Small intestine (tissue), 7 donors: ENCODE results near the gene TTC39A. TPM values are rescaled to one million over a fixed set of nuclear protein-coding genes. Genes with fewer than 3 reads are reported as not detected.
A peak's percentile ranks its signal among the peaks of the same experiment; 100 is the strongest.

ENCODE experiments used
- DNase-seq, 2 donors: peaks; one replicate each; pipeline versions ENCODE4 v3.0.0 to v3.0.0-alpha.2; 2013
- FAIRE-seq: peaks from 2 replicates; lab custom pipeline; 2012; peaks lifted over from hg19 to GRCh38; lab: Jason Lieb, UNC
- H3K27ac ChIP-seq, 3 donors: one replicate each; pipeline ENCODE4 v1.5.1; 2013; ENCODE audit warnings: low read length in 2 of 3, mild to moderate bottlenecking in 2 of 3, control low read depth in 1 of 3, inconsistent platforms in 1 of 3, low read depth in 1 of 3, moderate library complexity in 1 of 3
- H3K27me3 ChIP-seq, 3 donors: one replicate each; pipeline ENCODE4 v1.6.1; 2013; ENCODE audit warnings: low read length in 3 of 3, inconsistent platforms in 1 of 3; ENCODE audit not compliant: control insufficient read depth in 3 of 3, insufficient read depth in 3 of 3
- H3K36me3 ChIP-seq, 3 donors: one replicate each; pipeline ENCODE4 v1.6.1; 2013; ENCODE audit warnings: low read length in 3 of 3, inconsistent platforms in 1 of 3, low read depth in 1 of 3, mild to moderate bottlenecking in 1 of 3, moderate library complexity in 1 of 3; ENCODE audit not compliant: control insufficient read depth in 3 of 3, insufficient read depth in 2 of 3
- H3K4me1 ChIP-seq, 3 donors: one replicate each; pipeline ENCODE4 v1.6.1; 2013; ENCODE audit warnings: low read length in 2 of 3, inconsistent platforms in 1 of 3, low read depth in 1 of 3, mild to moderate bottlenecking in 1 of 3, moderate library complexity in 1 of 3; ENCODE audit not compliant: control insufficient read depth in 3 of 3, insufficient read depth in 2 of 3
- H3K4me3 ChIP-seq, 3 donors: one replicate each; pipeline ENCODE4 v1.5.1; 2013; ENCODE audit warnings: low read length in 3 of 3, control low read depth in 1 of 3, inconsistent platforms in 1 of 3, low read depth in 1 of 3, mild to moderate bottlenecking in 1 of 3, moderate library complexity in 1 of 3
- H3K9me3 ChIP-seq, 2 donors: one replicate each; pipeline ENCODE4 v1.6.1; 2013; ENCODE audit warnings: low read depth in 1 of 2, low read length in 1 of 2; ENCODE audit not compliant: control insufficient read depth in 2 of 2, insufficient read depth in 1 of 2
- WGBS, 3 donors: extraction: QIAGEN DNeasy Blood & Tissue Kit; methylation state at CpG; one replicate each; pipeline ENCODE4 v1.1.7; 2013; 5-methylcytosine and 5-hydroxymethylcytosine counted together
- polyA plus RNA-seq, 4 donors: library from polyadenylated mRNA; stranded (reverse) in 3 of 4; unstranded in 1 of 4; fragments of 200-250 nt in 3 of 4; fragments of 120-200 nt in 1 of 4; gene quantifications; one replicate each; pipeline versions ENCODE4 v1.2.1 to v1.2.3, GENCODE V29; 2013
- donor health status: healthy with polysubstance abuse.
- donor health status: control.
- donor health status: control.
- donor health status: Bipolar disorder and iron deficiency.
- donor health status: healthy.

Gene TTC39A
- polyA plus RNA-seq, 4 donors: 9.3 to 30.3 (median 12.8) TPM

DNA sequence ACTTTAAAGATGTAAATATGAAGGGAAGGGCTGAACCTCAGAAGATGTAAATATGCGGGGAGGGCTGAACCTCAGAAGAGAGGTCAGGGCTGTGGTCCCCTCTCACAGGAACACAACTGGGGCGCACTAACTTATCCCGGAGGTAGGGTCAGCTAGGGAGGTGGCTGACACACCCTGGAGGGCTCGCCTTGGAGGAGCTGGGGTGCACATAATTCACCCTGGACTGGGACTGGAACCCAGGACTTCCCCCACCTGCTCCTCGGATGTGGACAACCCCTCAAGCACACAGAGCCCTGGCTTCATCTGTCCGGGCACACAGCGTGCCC lies 13.9 kb upstream of the TTC39A start:
- no peak for FAIRE-seq
- Histone ChIP-seq H3K27ac (no peak overlapping the region), H3K4me1 (peaks cover 0 to 13% (median 0%) of the 10 kb centered on the region in 3 donors), H3K9me3 (no peaks in the 10 kb centered on the region), H3K4me3 (peak overlapping the region in 1 of 3 donors; percentile 31), H3K36me3 (no peaks in the 10 kb centered on the region), H3K27me3 (peaks cover 0 to 17% (median 10%) of the 10 kb centered on the region in 3 donors)
- WGBS, 3 donors: 41 to 61% (median 46%) methylated on average over 7 of the region's 7 CpGs
- no peak for DNase-seq

DNA sequence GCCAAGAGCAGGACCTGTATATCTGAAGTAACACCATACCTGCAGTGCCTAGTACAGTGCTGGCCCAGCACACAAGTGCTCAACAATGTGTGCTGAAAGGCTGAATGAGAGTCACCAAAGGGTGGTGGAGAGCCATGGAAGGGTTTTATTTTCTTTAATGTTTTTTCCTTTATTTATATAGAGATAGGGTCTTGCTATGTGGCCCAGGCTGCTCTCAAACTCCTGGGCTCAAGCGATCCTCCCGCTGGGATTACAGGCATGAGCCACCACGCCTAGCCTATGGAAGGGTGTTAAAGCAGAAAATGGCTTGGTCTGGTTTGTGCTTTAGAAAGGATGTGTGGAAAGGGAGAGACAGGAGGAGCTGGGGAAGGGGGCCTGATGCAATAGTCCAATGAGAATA lies 13.3 kb upstream of the TTC39A start:
- DNase-seq (no peak), FAIRE-seq (no peak)
- H3K27me3 ChIP-seq: peaks cover 0 to 17% (median 10%) of the 10 kb centered on the region in 3 donors
- peaks cover 0 to 13% (median 0%) of the 10 kb centered on the region in 3 donors for H3K4me1 ChIP-seq
- no peak overlapping the region for H3K27ac ChIP-seq
- no peaks in the 10 kb centered on the region for H3K36me3 ChIP-seq
- 89 to 97% (median 91%) methylated on average over 3 of the region's 3 CpGs for WGBS, 3 donors
- H3K9me3 ChIP-seq: no peaks in the 10 kb centered on the region
- no peak overlapping the region for H3K4me3 ChIP-seq

GRCh38 chr1:51342591-51343206 lies 12.3 kb upstream of the TTC39A start:
- no peaks in the 10 kb centered on the region for H3K36me3 ChIP-seq
- FAIRE-seq: no peak
- no peak for DNase-seq
- 92 to 95% (median 93%) methylated on average over 9 of the region's 9 CpGs for WGBS, 3 donors
- peaks cover 0 to 13% (median 0%) of the 10 kb centered on the region in 3 donors for H3K4me1 ChIP-seq
- no peak overlapping the region for H3K27ac ChIP-seq
- H3K4me3 ChIP-seq: no peak overlapping the region
- H3K27me3 ChIP-seq: peaks cover 0 to 17% (median 10%) of the 10 kb centered on the region in 3 donors
- H3K9me3 ChIP-seq: no peaks in the 10 kb centered on the region

- FAIRE-seq (no peak), DNase-seq (no peak)
- WGBS, 3 donors: 84 to 94% (median 89%) methylated on average over 4 of the region's 4 CpGs
- peaks cover 0 to 6% (median 0%) of the 10 kb centered on the region in 3 donors for H3K4me1 ChIP-seq
- no peaks in the 10 kb centered on the region for H3K36me3 ChIP-seq
- no peak overlapping the region for H3K27ac ChIP-seq
- peaks cover 0 to 17% (median 10%) of the 10 kb centered on the region in 3 donors for H3K27me3 ChIP-seq
- no peak overlapping the region for H3K4me3 ChIP-seq
- H3K9me3 ChIP-seq: no peaks in the 10 kb centered on the region
These were observed 11.6 kb upstream of the TTC39A start for GRCh38 chr1:51341876-51342496.

GRCh38 chr1:51340380-51340779 lies 10.0 kb upstream of the TTC39A start:
- H3K27me3 ChIP-seq: peaks cover 0 to 16% (median 10%) of the 10 kb centered on the region in 3 donors
- DNase-seq (no peak), FAIRE-seq (no peak)
- no peak overlapping the region for H3K27ac ChIP-seq
- WGBS, 3 donors: 88 to 96% (median 93%) methylated on average over 6 of the region's 6 CpGs
- no peaks in the 10 kb centered on the region for H3K9me3 ChIP-seq
- peaks cover 0 to 18% (median 2%) of the 10 kb centered on the region in 3 donors for H3K4me1 ChIP-seq
- no peaks in the 10 kb centered on the region for H3K36me3 ChIP-seq
- H3K4me3 ChIP-seq: no peak overlapping the region

- no peak for FAIRE-seq
- no peaks in the 10 kb centered on the region for H3K9me3 ChIP-seq
- H3K27ac ChIP-seq: peak overlapping the region in 1 of 3 donors; percentile 60
- H3K36me3 ChIP-seq: no peaks in the 10 kb centered on the region
- 77 to 88% (median 78%) methylated on average over 4 of the region's 4 CpGs for WGBS, 3 donors
- no peaks in the 10 kb centered on the region for H3K27me3 ChIP-seq
- peaks cover 0 to 19% (median 2%) of the 10 kb centered on the region in 3 donors for H3K4me1 ChIP-seq
- no peak for DNase-seq
- no peak overlapping the region for H3K4me3 ChIP-seq
These were observed 6.3 kb upstream of the TTC39A start for GRCh38 chr1:51336711-51337110.

- FAIRE-seq (no peak), DNase-seq (peak; percentile 66 to 68)
- peak overlapping the region in 1 of 3 donors; percentile 60 for H3K27ac ChIP-seq
- WGBS, 3 donors: 27 to 67% (median 40%) methylated on average over 3 of the region's 3 CpGs
- no peaks in the 10 kb centered on the region for H3K36me3 ChIP-seq
- H3K27me3 ChIP-seq: no peaks in the 10 kb centered on the region
- no peak overlapping the region for H3K4me3 ChIP-seq
- peaks cover 0 to 26% (median 2%) of the 10 kb centered on the region in 3 donors for H3K4me1 ChIP-seq
- no peaks in the 10 kb centered on the region for H3K9me3 ChIP-seq
These were observed 5.6 kb upstream of the TTC39A start for GRCh38 chr1:51336004-51336403.

DNA sequence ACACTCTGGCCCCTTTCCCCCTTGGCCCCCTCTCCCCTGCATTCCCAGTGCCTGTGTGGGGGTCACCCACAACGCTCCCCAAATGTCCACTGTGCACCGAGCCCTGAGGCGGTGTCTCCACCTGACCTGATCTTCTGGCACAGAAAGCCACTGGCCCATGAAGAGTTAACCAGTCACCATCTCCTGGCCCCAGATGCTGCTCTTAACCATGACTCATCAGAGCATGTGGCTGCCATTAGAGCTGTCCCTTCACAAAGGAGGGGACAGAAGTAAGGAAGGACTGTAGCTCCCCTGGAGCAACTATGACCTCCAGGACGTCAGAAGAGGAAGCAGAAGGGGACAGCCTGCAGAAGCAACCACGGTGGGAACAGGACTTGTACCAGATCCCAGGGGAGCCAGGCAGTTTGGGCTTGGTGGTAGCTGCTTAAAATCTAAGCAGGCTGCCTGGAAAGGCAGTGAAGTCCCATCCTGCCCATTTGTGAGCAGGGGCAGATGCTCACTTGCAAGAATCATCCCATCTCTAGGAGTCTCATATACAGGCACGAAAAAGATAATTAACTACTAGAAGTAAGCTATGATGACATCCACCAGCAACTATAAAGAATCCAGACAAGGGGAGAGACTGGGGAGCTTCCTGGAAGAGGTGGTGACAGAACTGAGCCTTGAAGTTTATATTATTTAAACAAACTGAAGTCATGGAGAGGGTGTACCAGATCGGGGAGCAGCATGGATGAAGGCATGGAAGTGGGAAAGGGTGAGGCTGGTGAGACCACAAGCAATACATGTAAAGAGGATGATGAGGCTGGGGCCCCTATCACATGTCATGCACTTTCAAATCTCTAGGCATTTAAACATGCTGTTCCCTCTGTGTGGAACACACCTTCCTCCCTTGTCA lies 1.1 kb upstream of the TTC39A start:
- H3K9me3 ChIP-seq: no peaks in the 10 kb centered on the region
- peaks cover 2 to 34% (median 4%) of the 10 kb centered on the region in 3 donors for H3K4me1 ChIP-seq
- H3K36me3 ChIP-seq: no peaks in the 10 kb centered on the region
- 34 to 43% (median 37%) methylated on average over 7 of the region's 7 CpGs for WGBS, 3 donors
- peak; percentile 67 to 87 for DNase-seq
- no peak for FAIRE-seq
- H3K27me3 ChIP-seq: peaks cover 0 to 3% (median 0%) of the 10 kb centered on the region in 3 donors
- H3K4me3 ChIP-seq: peak overlapping the region in 2 of 3 donors; percentile 62 to 70
- H3K27ac ChIP-seq: peak overlapping the region in 2 of 3 donors; percentile 43 to 79
